GM12878 (cell line): Measurements from ENCODE around the gene CNTN4. TPM values are rescaled to one million over a fixed set of nuclear protein-coding genes. Genes with fewer than 3 reads are reported as not detected.

Source experiments
- ATAC-seq: fragments of 200-7000 bp; cut with Tn5 transposase; 3 replicates; pipeline ENCODE4 v1.9.1; 2020; ENCODE audit warnings: mild to moderate bottlenecking, moderate library complexity
- BruUV-seq: library from RNA; stranded (reverse); fragments of 400-500 nt; replicated peaks from 2 replicates; lab custom pipeline; 2021; lab: Mats Ljungman, UMichigan
- CTCF ChIA-PET: fragments of 300-600 bp; sonication (Branson Sonifier 250); formaldehyde crosslinking; extraction: SDS; loops from one replicate; lab custom pipeline; 2021; ENCODE audit warnings: inconsistent platforms; lab: Yijun Ruan, JAX
- POLR2A ChIA-PET: fragments of 350-600 bp; formaldehyde crosslinking; extraction: SDS; loops from one replicate; lab custom pipeline; 2021; ENCODE audit warnings: inconsistent platforms; lab: Charles Lee
- RAD21 ChIA-PET: fragments of 300-600 bp; sonication (Branson Sonifier 250); formaldehyde crosslinking; loops from one replicate; lab custom pipeline; 2023; ENCODE audit warnings: antibody characterized with exemption; ENCODE audit not compliant: unreplicated experiment; lab: Charles Lee
- SMC1A ChIA-PET: fragments of 300-600 bp; sonication (Branson Sonifier 250); formaldehyde crosslinking; loops from one replicate; lab custom pipeline; 2023; ENCODE audit not compliant: unreplicated experiment, uncharacterized antibody; lab: Charles Lee
- DNase-seq: peaks from one replicate; pipeline ENCODE4 v3.0.0-alpha.2; 2011; ENCODE audit warnings: low read depth, low spot score
- FAIRE-seq: peaks from 3 replicates; lab custom pipeline; 2011; peaks lifted over from hg19 to GRCh38; lab: Jason Lieb, UNC
- H2AFZ ChIP-seq: 2 replicates; pipeline ENCODE4 v1.6.0; 2011; ENCODE audit warnings: low read depth, low read length, control low read depth; ENCODE audit not compliant: control insufficient read depth
- H3K27ac ChIP-seq: 2 replicates; pipeline ENCODE4 v1.5.1; 2011; ENCODE audit warnings: control low read depth; ENCODE audit not compliant: control insufficient read depth, insufficient read depth
- H3K27me3 ChIP-seq, 2 experiments: replicated peaks in 1 of 2; 2 replicates each; pipeline versions ENCODE4 v1.6.0 to v1.6.1; 2011; ENCODE audit warnings: low read length in 1 of 2; ENCODE audit not compliant: control insufficient read depth in 2 of 2, insufficient read depth in 2 of 2
- H3K36me3 ChIP-seq, 2 experiments: 2 replicates each; pipeline ENCODE4 v1.5.1; 2011; ENCODE audit warnings: low read length in 1 of 2; ENCODE audit not compliant: control insufficient read depth in 2 of 2, insufficient read depth in 2 of 2
- H3K4me1 ChIP-seq: 2 replicates; pipeline ENCODE4 v1.6.1; 2011; ENCODE audit warnings: mild to moderate bottlenecking, low read length, moderate library complexity, mixed read lengths; ENCODE audit not compliant: control insufficient read depth, insufficient read depth
- H3K4me2 ChIP-seq: 2 replicates; pipeline ENCODE4 v1.6.0; 2011; ENCODE audit warnings: control low read depth; ENCODE audit not compliant: control insufficient read depth, insufficient read depth
- H3K4me3 ChIP-seq: fragments of 200-600 bp; sonication (generic); 2 replicates; pipeline ENCODE4 v1.5.1; 2016
- H3K79me2 ChIP-seq: 2 replicates; pipeline ENCODE4 v1.6.0; 2011; ENCODE audit warnings: low read length; ENCODE audit not compliant: control insufficient read depth, insufficient read depth
- H3K9ac ChIP-seq: 2 replicates; pipeline ENCODE4 v1.8.0; 2011; ENCODE audit warnings: low read length, control low read depth, mixed read lengths; ENCODE audit not compliant: control insufficient read depth, insufficient read depth
- H3K9me3 ChIP-seq: replicated peaks from 3 replicates; pipeline ENCODE4 v1.5.1; 2011; ENCODE audit warnings: mild to moderate bottlenecking, low read length; ENCODE audit not compliant: control insufficient read depth, insufficient read depth
- H4K20me1 ChIP-seq: 2 replicates; pipeline ENCODE4 v1.6.0; 2011; ENCODE audit not compliant: control insufficient read depth, insufficient read depth
- ASH2L ChIP-seq: fragments of 300-600, 200-600 bp; sonication (generic); IDR thresholded peaks from 2 replicates; pipeline ENCODE4 v1.6.1; 2017; ENCODE audit warnings: low read depth, mild to moderate bottlenecking, borderline replicate concordance
- CHD1 ChIP-seq: IDR thresholded peaks from 2 replicates; pipeline ENCODE4 v1.6.1; 2012; ENCODE audit warnings: low read depth, low read length, improper control_type of control experiment
- E2F8 ChIP-seq: fragments of 450-650 bp; IDR thresholded peaks from 2 replicates; pipeline ENCODE4 v1.6.1; 2018; ENCODE audit warnings: mild to moderate bottlenecking, low read depth, moderate library complexity; ENCODE audit not compliant: partially characterized antibody
- HCFC1 ChIP-seq: fragments of 150-350 bp; IDR thresholded peaks from 2 replicates; pipeline ENCODE4 v1.6.1; 2014; ENCODE audit warnings: low read length
- KAT2A ChIP-seq: conservative IDR thresholded peaks from 2 replicates; pipeline ENCODE4 v1.6.1; 2011; ENCODE audit warnings: low read depth, low read length; ENCODE audit not compliant: control insufficient read depth
- MYB ChIP-seq: fragments of 150-350 bp; IDR thresholded peaks from 2 replicates; pipeline ENCODE4 v1.6.1; 2014; ENCODE audit warnings: mild to moderate bottlenecking, low read depth, low read length, borderline replicate concordance
- SP1 ChIP-seq: IDR thresholded peaks from one replicate; pipeline ENCODE4 v1.6.1; 2011; ENCODE audit warnings: low read depth, low read length
- TCF7 ChIP-seq: IDR thresholded peaks from 2 replicates; pipeline ENCODE4 v1.6.1; 2014; ENCODE audit warnings: antibody characterized with exemption, borderline replicate concordance
- ZBTB33 ChIP-seq: fragments of 450-650 bp; IDR thresholded peaks from 2 replicates; pipeline ENCODE4 v1.6.1; 2017; ENCODE audit warnings: mild to moderate bottlenecking
- ZNF384 ChIP-seq: IDR thresholded peaks from 2 replicates; pipeline ENCODE4 v1.6.1; 2012; ENCODE audit warnings: low read depth, mild to moderate bottlenecking, low read length, improper control_type of control experiment, borderline replicate concordance
- WGBS: methylation state at CpG from one replicate; pipeline ENCODE4 v1.1.6; 2016; ENCODE audit warnings: low lambda C conversion rate; ENCODE audit not compliant: insufficient replicate concordance, insufficient coverage; ENCODE audit errors: missing lambda C conversion rate; 5-methylcytosine and 5-hydroxymethylcytosine counted together
- in situ Hi-C: fragments of 300-500 bp; cut with MboI; formaldehyde crosslinking; loops from 9 replicates; pipeline ENCODE4 v1.14.3; 2018; ENCODE audit warnings: mixed read lengths
- intact Hi-C: fragments of 100-400 bp; cut with micrococcal nuclease; formaldehyde crosslinking; loops from one replicate; pipeline ENCODE4 v1.14.2; 2022; ENCODE audit not compliant: unreplicated experiment
- polyA plus RNA-seq, 11 experiments: library from polyadenylated mRNA; depleted of rRNA in 4 of 11; unstranded in 6 of 11; stranded (reverse) in 5 of 11; fragments of >200 nt; fragmentation: Nextera tagmentation in 4 of 11; fragmentation: Illumina TruSeq in 1 of 11; extraction: Ambion mirVana in 4 of 11; extraction: Trizol in 1 of 11; gene quantifications; 1 replicate in 1 of 11; 2 replicates in 10 of 11; pipeline versions ENCODE4 v1.2.1 to v1.2.3, GENCODE V29; 2011 to 2016; ENCODE audit warnings: inconsistent platforms in 2 of 11, missing spikeins in 2 of 11, low read depth in 1 of 11
- total RNA-seq, 4 experiments: library from RNA; depleted of rRNA in 3 of 4; stranded (reverse); fragments of >200 nt in 3 of 4; fragmentation: Illumina TruSeq in 1 of 4; extraction: Trizol in 1 of 4; gene quantifications; 2 replicates each; pipeline versions ENCODE4 v1.2.1 to v1.2.3, GENCODE V29; 2013 to 2021
- TF ChIP-seq, protein P1 (sequence below): IDR thresholded peaks from 2 replicates; pipeline ENCODE4 v1.6.1; 2011; ENCODE audit warnings: low read depth, low read length, improper control_type of control experiment, borderline replicate concordance
- TF ChIP-seq, protein P2 (sequence below), 3 experiments: IDR thresholded peaks in 2 of 3; conservative IDR thresholded peaks in 1 of 3; 2 replicates each; pipeline ENCODE4 v1.5.1; 2011; ENCODE audit warnings: low read depth in 3 of 3, low read length in 3 of 3, mild to moderate bottlenecking in 3 of 3, control low read depth in 2 of 3, moderate library complexity in 2 of 3, inconsistent platforms in 1 of 3, mixed read lengths in 1 of 3; ENCODE audit not compliant: control insufficient read depth in 2 of 3, insufficient read depth in 1 of 3; ENCODE audit errors: extremely low read depth in 1 of 3

CNTN4 gene
- total and polyA plus RNA-seq, 10 of the 15 experiments (the other 5 are each of a cell fraction or from before 2014, with no cell fraction given), result 0.05 to 0.43 (median 0.15) TPM; not detected in 1

GRCh38 chr3:2823031-2823430 lies 724.4 kb downstream of the CNTN4 start:
- no peaks in the 10 kb centered on the region for H3K79me2 ChIP-seq
- no peaks in the 10 kb centered on the region for H3K36me3 ChIP-seq
- H3K9ac ChIP-seq, result no peak overlapping the region
- in situ Hi-C loops, result no loop called here
- CTCF ChIA-PET, result interaction anchor here (0.6 kb wide), 1 partner anchor 1429 kb away, joined by 3 read pairs; no protein-coding TSS in a partner anchor
- 60% methylated on average over 5 of the region's 5 CpGs for WGBS
- no peak overlapping the region for H2AFZ ChIP-seq
- H3K4me1 ChIP-seq, result no peaks in the 10 kb centered on the region
- no TSS peak for BruUV-seq
- no peak for FAIRE-seq
- no peak overlapping the region for H3K4me3 ChIP-seq
- no peaks in the 10 kb centered on the region; a peak in 1 of 4 replicates for H3K27me3 ChIP-seq
- TF ChIP-seq HCFC1, result no peak
- no peak for TF ChIP-seq E2F8
- TF ChIP-seq CHD1, result no peak
- TF ChIP-seq KAT2A, result no peak
- TF ChIP-seq, protein P1, sequence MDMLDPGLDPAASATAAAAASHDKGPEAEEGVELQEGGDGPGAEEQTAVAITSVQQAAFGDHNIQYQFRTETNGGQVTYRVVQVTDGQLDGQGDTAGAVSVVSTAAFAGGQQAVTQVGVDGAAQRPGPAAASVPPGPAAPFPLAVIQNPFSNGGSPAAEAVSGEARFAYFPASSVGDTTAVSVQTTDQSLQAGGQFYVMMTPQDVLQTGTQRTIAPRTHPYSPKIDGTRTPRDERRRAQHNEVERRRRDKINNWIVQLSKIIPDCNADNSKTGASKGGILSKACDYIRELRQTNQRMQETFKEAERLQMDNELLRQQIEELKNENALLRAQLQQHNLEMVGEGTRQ, result no peak
- no peak for TF ChIP-seq TCF7
- TF ChIP-seq, protein P2, sequence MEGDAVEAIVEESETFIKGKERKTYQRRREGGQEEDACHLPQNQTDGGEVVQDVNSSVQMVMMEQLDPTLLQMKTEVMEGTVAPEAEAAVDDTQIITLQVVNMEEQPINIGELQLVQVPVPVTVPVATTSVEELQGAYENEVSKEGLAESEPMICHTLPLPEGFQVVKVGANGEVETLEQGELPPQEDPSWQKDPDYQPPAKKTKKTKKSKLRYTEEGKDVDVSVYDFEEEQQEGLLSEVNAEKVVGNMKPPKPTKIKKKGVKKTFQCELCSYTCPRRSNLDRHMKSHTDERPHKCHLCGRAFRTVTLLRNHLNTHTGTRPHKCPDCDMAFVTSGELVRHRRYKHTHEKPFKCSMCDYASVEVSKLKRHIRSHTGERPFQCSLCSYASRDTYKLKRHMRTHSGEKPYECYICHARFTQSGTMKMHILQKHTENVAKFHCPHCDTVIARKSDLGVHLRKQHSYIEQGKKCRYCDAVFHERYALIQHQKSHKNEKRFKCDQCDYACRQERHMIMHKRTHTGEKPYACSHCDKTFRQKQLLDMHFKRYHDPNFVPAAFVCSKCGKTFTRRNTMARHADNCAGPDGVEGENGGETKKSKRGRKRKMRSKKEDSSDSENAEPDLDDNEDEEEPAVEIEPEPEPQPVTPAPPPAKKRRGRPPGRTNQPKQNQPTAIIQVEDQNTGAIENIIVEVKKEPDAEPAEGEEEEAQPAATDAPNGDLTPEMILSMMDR (IDR thresholded peaks at IDR 0.05 in 2 of 3, conservative IDR thresholded peaks at IDR 0.05 in 1 of 3; ENCODE audit: control insufficient read depth in 2 of 3, extremely low read depth in 1 of 3, insufficient read depth in 1 of 3, low read depth in 3 of 3, low read length in 3 of 3), result no peak
- no peak for TF ChIP-seq SP1
- TF ChIP-seq MYB, result no peak
- TF ChIP-seq ZBTB33, result no peak
- no peak for TF ChIP-seq ZNF384
- no peak for TF ChIP-seq ASH2L
- TF ChIP-seq, all 136 proteins: peak for 0
- ChIA-PET RAD21 (no interaction called here), POLR2A (no interaction called here), SMC1A (no interaction called here)
- ATAC-seq (no peak), DNase-seq (no peak)
- Histone ChIP-seq H3K9me3 (no peaks in the 10 kb centered on the region), H3K27ac (no peak overlapping the region), H4K20me1 (no peaks in the 10 kb centered on the region), H3K4me2 (no peak overlapping the region)
- intact Hi-C loops, result no loop called here
